Lower lobe of right lung (tissue), 2 donors: ENCODE measurements around the gene PPP1R7. TPM values are rescaled to one million over a fixed set of nuclear protein-coding genes. Genes with fewer than 3 reads are reported as not detected.

Experiments
- ATAC-seq, 2 donors: fragments of 200-7000 bp; cut with Tn5 transposase; one replicate each; pipeline ENCODE4 v1.9.1; 2020 to 2022; ENCODE audit warnings: mild to moderate bottlenecking in 2 of 2, moderate library complexity in 2 of 2
- DNase-seq: peaks from one replicate; pipeline ENCODE4 v3.0.0-alpha.2; 2020
- H3K27ac ChIP-seq: fragments of 200-600 bp; one replicate; pipeline ENCODE4 v1.8.0; 2022
- H3K27me3 ChIP-seq: fragments of 200-600 bp; one replicate; pipeline ENCODE4 v1.8.0; 2022; ENCODE audit warnings: low read depth
- H3K36me3 ChIP-seq: fragments of 200-600 bp; one replicate; pipeline ENCODE4 v1.8.0; 2022; ENCODE audit warnings: mild to moderate bottlenecking
- H3K4me1 ChIP-seq: fragments of 200-600 bp; one replicate; pipeline ENCODE4 v1.8.0; 2022
- H3K4me3 ChIP-seq: fragments of 200-600 bp; one replicate; pipeline ENCODE4 v1.8.0; 2022; ENCODE audit warnings: mild to moderate bottlenecking
- H3K9me3 ChIP-seq: fragments of 200-600 bp; one replicate; pipeline ENCODE4 v1.8.0; 2022
- intact Hi-C: fragments of 100-400 bp; cut with DNase I; formaldehyde crosslinking; loops from one replicate; pipeline ENCODE4 v1.11.0; 2022
- total RNA-seq: library from RNA; stranded (reverse); fragmentation: NEBNext Ultra II Directional; extraction: Animal tissue kit (Norgen Biotek cat#: 25700); gene quantifications from one replicate; pipeline ENCODE4 v1.2.1, GENCODE V29; 2021
- TF ChIP-seq, protein P1 (sequence below): fragments of 200-600 bp; IDR thresholded peaks from one replicate; pipeline ENCODE4 v1.8.0; 2022; ENCODE audit warnings: antibody characterized with exemption, mild to moderate bottlenecking
- donor health status: DM: no; HTN: yes; CAD: no; lungs with severe emphysema.

The PPP1R7 gene
- total RNA-seq, 1 donor from 2014 or later: 58.9 TPM

DNA sequence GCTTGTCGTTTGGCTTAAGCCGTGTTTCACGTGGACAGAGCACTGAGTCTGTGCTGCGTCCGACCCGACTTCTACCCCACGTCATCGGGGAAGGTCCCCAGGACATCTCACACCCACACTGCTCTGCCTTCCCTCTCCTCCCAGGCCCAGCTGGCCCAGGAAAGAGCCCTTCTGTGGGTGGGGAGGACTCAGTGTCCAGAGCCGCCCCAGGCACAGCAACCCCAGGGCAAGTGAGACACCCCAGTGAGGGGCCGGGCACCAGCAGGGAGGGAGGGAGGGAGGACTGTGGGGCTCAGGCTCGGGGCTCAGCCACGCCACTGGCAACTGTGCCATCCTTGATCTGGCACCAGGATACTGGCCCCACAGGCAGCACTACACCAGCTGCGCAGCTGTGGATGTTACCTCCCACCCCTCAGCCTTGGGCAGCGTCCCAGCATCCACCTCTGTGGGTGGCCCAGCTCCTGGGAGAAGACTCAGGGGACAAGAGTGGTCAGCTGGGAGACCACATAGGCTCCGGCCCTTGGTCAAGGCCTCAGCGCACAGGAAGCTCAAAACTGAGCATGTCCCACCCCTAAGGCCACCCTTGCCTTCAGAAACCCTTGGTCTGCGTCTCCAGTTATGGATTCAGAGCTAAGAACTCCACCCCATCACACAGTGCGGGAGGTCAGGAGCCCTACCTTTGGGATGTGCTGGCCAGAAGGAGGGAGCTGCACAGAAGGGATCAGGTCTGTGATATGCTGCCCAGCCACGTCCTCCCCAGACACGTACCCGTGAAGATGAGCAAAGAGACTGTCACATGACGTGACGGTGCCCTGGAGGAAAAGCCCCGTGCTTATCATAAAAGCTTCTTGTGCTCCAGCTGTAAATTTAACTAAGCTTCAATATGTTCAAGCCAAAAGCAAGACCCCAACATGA is 12.7 kb upstream of the PPP1R7 start:
- Histone ChIP-seq H3K4me3 (no peak overlapping the region), H3K27me3 (no peaks in the 10 kb centered on the region), H3K36me3 (peaks cover 15% of the 10 kb centered on the region), H3K27ac (no peak overlapping the region), H3K4me1 (no peaks in the 10 kb centered on the region), H3K9me3 (no peaks in the 10 kb centered on the region)
- ATAC-seq: no peak
- intact Hi-C loops: no loop called here
- no peak for DNase-seq
- TF ChIP-seq, protein P1, sequence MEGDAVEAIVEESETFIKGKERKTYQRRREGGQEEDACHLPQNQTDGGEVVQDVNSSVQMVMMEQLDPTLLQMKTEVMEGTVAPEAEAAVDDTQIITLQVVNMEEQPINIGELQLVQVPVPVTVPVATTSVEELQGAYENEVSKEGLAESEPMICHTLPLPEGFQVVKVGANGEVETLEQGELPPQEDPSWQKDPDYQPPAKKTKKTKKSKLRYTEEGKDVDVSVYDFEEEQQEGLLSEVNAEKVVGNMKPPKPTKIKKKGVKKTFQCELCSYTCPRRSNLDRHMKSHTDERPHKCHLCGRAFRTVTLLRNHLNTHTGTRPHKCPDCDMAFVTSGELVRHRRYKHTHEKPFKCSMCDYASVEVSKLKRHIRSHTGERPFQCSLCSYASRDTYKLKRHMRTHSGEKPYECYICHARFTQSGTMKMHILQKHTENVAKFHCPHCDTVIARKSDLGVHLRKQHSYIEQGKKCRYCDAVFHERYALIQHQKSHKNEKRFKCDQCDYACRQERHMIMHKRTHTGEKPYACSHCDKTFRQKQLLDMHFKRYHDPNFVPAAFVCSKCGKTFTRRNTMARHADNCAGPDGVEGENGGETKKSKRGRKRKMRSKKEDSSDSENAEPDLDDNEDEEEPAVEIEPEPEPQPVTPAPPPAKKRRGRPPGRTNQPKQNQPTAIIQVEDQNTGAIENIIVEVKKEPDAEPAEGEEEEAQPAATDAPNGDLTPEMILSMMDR: no peak

DNA sequence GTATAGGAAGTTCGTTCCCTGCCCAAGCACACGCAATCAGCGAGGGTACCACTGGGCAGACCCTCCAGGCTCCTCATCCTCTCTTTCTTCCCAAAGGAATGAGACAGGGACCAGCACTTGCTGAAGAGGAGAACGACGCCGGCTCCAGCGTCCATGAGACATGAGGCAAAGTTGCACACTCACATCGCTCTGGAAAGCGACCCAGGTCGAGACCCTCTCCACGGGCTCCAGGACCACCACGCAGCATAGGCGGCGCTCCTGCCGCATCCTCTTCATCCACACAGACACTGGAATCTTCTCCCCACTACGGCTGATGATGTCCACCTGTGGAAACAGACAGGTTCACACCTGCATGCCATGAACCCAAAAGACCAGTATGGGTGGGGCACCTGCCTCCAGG is 11.8 kb upstream of the PPP1R7 start:
- no peak overlapping the region for H3K4me3 ChIP-seq
- peaks cover 15% of the 10 kb centered on the region for H3K36me3 ChIP-seq
- no peaks in the 10 kb centered on the region for H3K9me3 ChIP-seq
- H3K27ac ChIP-seq: no peak overlapping the region
- no peaks in the 10 kb centered on the region for H3K27me3 ChIP-seq
- no peak for ATAC-seq
- intact Hi-C loops: no loop called here
- H3K4me1 ChIP-seq: no peaks in the 10 kb centered on the region
- no peak for DNase-seq
- TF ChIP-seq, protein P1: no peak

DNA sequence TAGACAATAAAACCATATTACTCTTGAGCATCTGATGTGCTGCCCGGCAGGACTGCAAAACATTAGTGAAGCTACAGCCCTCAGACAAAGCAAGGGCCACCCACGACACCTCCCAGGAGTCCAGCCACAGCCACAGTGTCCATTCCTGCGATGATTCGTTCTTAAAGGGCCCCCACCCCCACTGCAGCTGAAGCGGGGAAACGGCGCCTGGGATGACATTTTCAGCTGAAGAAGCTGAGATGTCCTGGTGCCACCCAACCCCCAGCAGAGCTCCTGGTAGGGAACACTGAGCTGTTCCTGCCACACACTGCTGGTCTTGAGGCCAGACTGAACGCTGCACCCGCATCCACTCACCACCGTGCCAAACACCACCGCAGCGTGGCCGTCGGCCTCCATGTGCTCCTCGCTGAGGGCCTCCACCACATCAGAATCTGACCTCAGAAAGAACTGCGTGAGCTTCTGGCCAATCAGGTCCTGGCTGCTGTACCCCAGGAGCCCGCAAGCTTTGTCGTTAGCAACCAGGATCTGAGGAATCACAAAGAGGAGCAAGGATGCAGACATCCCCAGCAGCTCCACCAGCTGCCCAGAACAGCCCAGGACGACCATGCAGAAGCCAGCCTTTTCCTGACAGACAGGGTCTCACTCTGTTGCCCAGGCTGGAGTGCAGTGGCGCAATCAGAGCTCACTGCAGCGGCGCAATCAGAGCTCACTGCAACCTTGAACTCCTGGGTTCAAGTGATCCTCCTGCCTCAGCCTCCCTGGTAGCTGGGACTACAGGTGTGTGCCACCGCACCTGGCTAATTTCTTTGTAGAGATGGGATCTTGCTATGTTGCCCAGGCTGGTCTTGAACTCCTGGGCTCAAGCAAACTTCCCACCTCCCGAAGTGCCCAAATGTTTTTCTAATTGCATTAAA is 10.5 kb upstream of the PPP1R7 start:
- intact Hi-C loops: no loop called here

DNA sequence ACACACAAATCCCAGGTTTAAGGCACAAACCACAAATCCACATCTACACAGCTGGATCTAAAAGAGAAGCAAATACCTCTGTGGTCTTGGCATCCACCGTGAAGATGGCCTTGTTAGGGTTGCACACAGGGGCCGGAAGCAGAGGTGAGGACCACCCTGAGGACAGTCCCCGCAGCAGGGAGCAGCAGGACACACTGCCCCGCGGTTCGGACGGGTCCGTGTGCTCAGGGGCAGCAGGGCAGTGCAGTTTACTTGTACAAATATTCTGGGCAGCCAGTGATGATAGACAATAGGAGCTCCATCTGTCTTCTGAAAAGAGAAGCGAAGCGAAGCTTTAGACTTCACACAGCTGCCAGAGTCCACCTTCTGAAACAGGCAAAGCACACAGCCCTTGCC is 9.8 kb upstream of the PPP1R7 start:
- ATAC-seq (no peak), DNase-seq (no peak)
- Histone ChIP-seq H3K36me3 (peaks cover 15% of the 10 kb centered on the region), H3K9me3 (no peaks in the 10 kb centered on the region), H3K4me1 (no peaks in the 10 kb centered on the region), H3K4me3 (no peak overlapping the region), H3K27me3 (no peaks in the 10 kb centered on the region), H3K27ac (no peak overlapping the region)
- intact Hi-C loops: no loop called here
- TF ChIP-seq, protein P1: no peak

More for the DNA sequence above, 10.5 kb upstream of the PPP1R7 start:
- Histone ChIP-seq H3K9me3 (no peaks in the 10 kb centered on the region), H3K27me3 (no peaks in the 10 kb centered on the region), H3K4me3 (no peak overlapping the region), H3K27ac (no peak overlapping the region), H3K4me1 (no peaks in the 10 kb centered on the region), H3K36me3 (peaks cover 15% of the 10 kb centered on the region)
- ATAC-seq (no peak), DNase-seq (no peak)
- TF ChIP-seq, protein P1: no peak

DNA sequence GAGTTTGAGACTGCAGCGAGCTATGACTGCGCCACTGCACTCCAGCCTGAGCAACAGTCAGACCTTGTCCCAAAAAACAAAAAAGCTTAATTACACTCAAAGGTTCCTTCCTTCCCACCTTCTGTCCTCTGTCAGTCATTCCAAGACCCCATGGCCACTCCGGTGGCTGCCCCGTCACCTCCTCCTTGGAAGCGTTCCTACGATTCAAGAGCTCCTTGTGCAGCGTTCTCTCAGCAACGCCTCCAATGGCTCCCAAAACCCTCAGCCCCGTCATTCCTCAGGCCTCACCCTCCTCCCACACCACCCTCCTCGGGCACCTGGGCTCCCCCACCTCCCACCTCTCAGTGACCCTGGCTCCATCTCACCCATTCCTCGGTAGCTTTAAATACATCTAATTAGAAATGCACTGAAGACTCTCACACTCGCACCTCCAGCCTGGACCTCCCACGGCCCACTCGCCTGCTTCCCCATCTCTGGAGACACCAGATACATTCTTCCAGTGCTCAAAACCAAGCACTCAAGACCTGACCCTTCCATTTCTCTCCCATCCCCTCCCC is 9.0 kb upstream of the PPP1R7 start:
- no peaks in the 10 kb centered on the region for H3K4me1 ChIP-seq
- H3K27me3 ChIP-seq: no peaks in the 10 kb centered on the region
- no peak overlapping the region for H3K27ac ChIP-seq
- H3K36me3 ChIP-seq: peaks cover 11% of the 10 kb centered on the region
- no peak for DNase-seq
- TF ChIP-seq, protein P1: no peak
- intact Hi-C loops: no loop called here
- no peaks in the 10 kb centered on the region for H3K9me3 ChIP-seq
- H3K4me3 ChIP-seq: no peak overlapping the region
- no peak for ATAC-seq
